ENCODE measurements around the gene CHN1.

Gene CHN1

GRCh38 chr2:175003875-175004729 is 1.1 kb downstream of the CHN1 start:
- Histone ChIP-seq H3K27ac (ENCODE audit: low read depth, low read length) (peak overlapping the region; percentile 34), H3K36me3 (ENCODE audit: control insufficient read depth in 5 of 5, insufficient read depth in 5 of 5, low read length in 5 of 5) (no peaks in the 10 kb centered on the region), H3K9ac (ENCODE audit: low read length in 5 of 5) (peak overlapping the region in 1 of 5 donors; percentile 11), H3K4me3 (ENCODE audit: low read depth in 1 of 5, low read length in 5 of 5) (peak overlapping the region in 4 of 5 donors; percentile 35 to 80 (median 66)), H3K4me1 (ENCODE audit: control insufficient read depth in 5 of 5, insufficient read depth in 5 of 5, low read length in 5 of 5) (peaks cover 0 to 18% (median 14%) of the 10 kb centered on the region in 5 donors), H3K9me3 (ENCODE audit: control insufficient read depth in 5 of 5, low read length in 5 of 5) (no peaks in the 10 kb centered on the region), H3K27me3 (ENCODE audit: control insufficient read depth in 5 of 5, insufficient read depth in 4 of 5, low read length in 5 of 5) (peaks cover 0 to 18% (median 0%) of the 10 kb centered on the region in 5 donors)

- Histone ChIP-seq H3K27me3 (ENCODE audit: control insufficient read depth in 5 of 5, insufficient read depth in 4 of 5, low read length in 5 of 5) (peaks cover 0 to 16% (median 0%) of the 10 kb centered on the region in 5 donors), H3K4me1 (ENCODE audit: control insufficient read depth in 5 of 5, insufficient read depth in 5 of 5, low read length in 5 of 5) (peaks cover 0 to 20% (median 16%) of the 10 kb centered on the region in 5 donors), H3K9ac (ENCODE audit: low read length in 5 of 5) (no peak overlapping the region), H3K27ac (ENCODE audit: low read depth, low read length) (no peak overlapping the region), H3K36me3 (ENCODE audit: control insufficient read depth in 5 of 5, insufficient read depth in 5 of 5, low read length in 5 of 5) (no peaks in the 10 kb centered on the region), H3K4me3 (ENCODE audit: low read depth in 1 of 5, low read length in 5 of 5) (no peak overlapping the region), H3K9me3 (ENCODE audit: control insufficient read depth in 5 of 5, low read length in 5 of 5) (no peaks in the 10 kb centered on the region)
Measured at GRCh38 chr2:175002547-175003274, 2.5 kb downstream of the CHN1 start.

GRCh38 chr2:175001566-175001965 is 3.6 kb downstream of the CHN1 start:
- H3K9me3 ChIP-seq (ENCODE audit: control insufficient read depth in 5 of 5, low read length in 5 of 5), result no peaks in the 10 kb centered on the region
- no peak overlapping the region for H3K27ac ChIP-seq (ENCODE audit: low read depth, low read length)
- H3K9ac ChIP-seq (ENCODE audit: low read length in 5 of 5), result no peak overlapping the region
- no peak overlapping the region for H3K4me3 ChIP-seq (ENCODE audit: low read depth in 1 of 5, low read length in 5 of 5)
- no peaks in the 10 kb centered on the region for H3K36me3 ChIP-seq (ENCODE audit: control insufficient read depth in 5 of 5, insufficient read depth in 5 of 5, low read length in 5 of 5)
- H3K27me3 ChIP-seq (ENCODE audit: control insufficient read depth in 5 of 5, insufficient read depth in 4 of 5, low read length in 5 of 5), result peaks cover 0 to 12% (median 0%) of the 10 kb centered on the region in 5 donors
- H3K4me1 ChIP-seq (ENCODE audit: control insufficient read depth in 5 of 5, insufficient read depth in 5 of 5, low read length in 5 of 5), result peaks cover 0 to 22% (median 15%) of the 10 kb centered on the region in 5 donors

- Histone ChIP-seq H3K36me3 (ENCODE audit: control insufficient read depth in 5 of 5, insufficient read depth in 5 of 5, low read length in 5 of 5) (no peaks in the 10 kb centered on the region), H3K27me3 (ENCODE audit: control insufficient read depth in 5 of 5, insufficient read depth in 4 of 5, low read length in 5 of 5) (peaks cover 0 to 6% (median 0%) of the 10 kb centered on the region in 5 donors), H3K4me1 (ENCODE audit: control insufficient read depth in 5 of 5, insufficient read depth in 5 of 5, low read length in 5 of 5) (peaks cover 0 to 8% (median 0%) of the 10 kb centered on the region in 5 donors), H3K9ac (ENCODE audit: low read length in 5 of 5) (no peak overlapping the region), H3K27ac (ENCODE audit: low read depth, low read length) (no peak overlapping the region), H3K9me3 (ENCODE audit: control insufficient read depth in 5 of 5, low read length in 5 of 5) (no peaks in the 10 kb centered on the region), H3K4me3 (ENCODE audit: low read depth in 1 of 5, low read length in 5 of 5) (no peak overlapping the region)
Measured at GRCh38 chr2:174997110-174997509, 8.1 kb downstream of the CHN1 start.

GRCh38 chr2:174996622-174997021 is 8.6 kb downstream of the CHN1 start:
- Histone ChIP-seq H3K4me3 (ENCODE audit: low read depth in 1 of 5, low read length in 5 of 5) (no peak overlapping the region), H3K36me3 (ENCODE audit: control insufficient read depth in 5 of 5, insufficient read depth in 5 of 5, low read length in 5 of 5) (no peaks in the 10 kb centered on the region), H3K4me1 (ENCODE audit: control insufficient read depth in 5 of 5, insufficient read depth in 5 of 5, low read length in 5 of 5) (peaks cover 0 to 8% (median 0%) of the 10 kb centered on the region in 5 donors), H3K9me3 (ENCODE audit: control insufficient read depth in 5 of 5, low read length in 5 of 5) (no peaks in the 10 kb centered on the region), H3K27ac (ENCODE audit: low read depth, low read length) (no peak overlapping the region), H3K27me3 (ENCODE audit: control insufficient read depth in 5 of 5, insufficient read depth in 4 of 5, low read length in 5 of 5) (peaks cover 0 to 4% (median 0%) of the 10 kb centered on the region in 5 donors), H3K9ac (ENCODE audit: low read length in 5 of 5) (no peak overlapping the region)

- Histone ChIP-seq H3K36me3 (ENCODE audit: control insufficient read depth in 5 of 5, insufficient read depth in 5 of 5, low read length in 5 of 5) (no peaks in the 10 kb centered on the region), H3K4me1 (ENCODE audit: control insufficient read depth in 5 of 5, insufficient read depth in 5 of 5, low read length in 5 of 5) (peaks cover 0 to 8% (median 0%) of the 10 kb centered on the region in 5 donors), H3K9me3 (ENCODE audit: control insufficient read depth in 5 of 5, low read length in 5 of 5) (no peaks in the 10 kb centered on the region), H3K9ac (ENCODE audit: low read length in 5 of 5) (no peak overlapping the region), H3K4me3 (ENCODE audit: low read depth in 1 of 5, low read length in 5 of 5) (no peak overlapping the region), H3K27me3 (ENCODE audit: control insufficient read depth in 5 of 5, insufficient read depth in 4 of 5, low read length in 5 of 5) (no peaks in the 10 kb centered on the region), H3K27ac (ENCODE audit: low read depth, low read length) (no peak overlapping the region)
Measured at GRCh38 chr2:174994381-174994780, 10.8 kb downstream of the CHN1 start.

- H3K9ac ChIP-seq (ENCODE audit: low read length in 5 of 5), result no peak overlapping the region
Measured at GRCh38 chr2:174992886-174993285, 12.3 kb downstream of the CHN1 start.

GRCh38 chr2:174985614-174986013 is 19.6 kb downstream of the CHN1 start:
- H3K27ac ChIP-seq (ENCODE audit: low read depth, low read length), result no peak overlapping the region
- no peaks in the 10 kb centered on the region for H3K36me3 ChIP-seq (ENCODE audit: control insufficient read depth in 5 of 5, insufficient read depth in 5 of 5, low read length in 5 of 5)
- no peaks in the 10 kb centered on the region for H3K4me1 ChIP-seq (ENCODE audit: control insufficient read depth in 5 of 5, insufficient read depth in 5 of 5, low read length in 5 of 5)
- no peaks in the 10 kb centered on the region for H3K9me3 ChIP-seq (ENCODE audit: control insufficient read depth in 5 of 5, low read length in 5 of 5)
- no peak overlapping the region for H3K9ac ChIP-seq (ENCODE audit: low read length in 5 of 5)
- no peak overlapping the region for H3K4me3 ChIP-seq (ENCODE audit: low read depth in 1 of 5, low read length in 5 of 5)
- no peaks in the 10 kb centered on the region for H3K27me3 ChIP-seq (ENCODE audit: control insufficient read depth in 5 of 5, insufficient read depth in 4 of 5, low read length in 5 of 5)

More at GRCh38 chr2:174992886-174993285, 12.3 kb downstream of the CHN1 start:
- H3K4me1 ChIP-seq (ENCODE audit: control insufficient read depth in 5 of 5, insufficient read depth in 5 of 5, low read length in 5 of 5), result peaks cover 0 to 3% (median 0%) of the 10 kb centered on the region in 5 donors
- no peaks in the 10 kb centered on the region for H3K9me3 ChIP-seq (ENCODE audit: control insufficient read depth in 5 of 5, low read length in 5 of 5)
- H3K36me3 ChIP-seq (ENCODE audit: control insufficient read depth in 5 of 5, insufficient read depth in 5 of 5, low read length in 5 of 5), result no peaks in the 10 kb centered on the region
- H3K27ac ChIP-seq (ENCODE audit: low read depth, low read length), result no peak overlapping the region
- H3K27me3 ChIP-seq (ENCODE audit: control insufficient read depth in 5 of 5, insufficient read depth in 4 of 5, low read length in 5 of 5), result no peaks in the 10 kb centered on the region
- no peak overlapping the region for H3K4me3 ChIP-seq (ENCODE audit: low read depth in 1 of 5, low read length in 5 of 5)

GRCh38 chr2:174984561-174984960 is 20.6 kb downstream of the CHN1 start:
- no peak overlapping the region for H3K27ac ChIP-seq (ENCODE audit: low read depth, low read length)
- no peak overlapping the region for H3K4me3 ChIP-seq (ENCODE audit: low read depth in 1 of 5, low read length in 5 of 5)
- H3K27me3 ChIP-seq (ENCODE audit: control insufficient read depth in 5 of 5, insufficient read depth in 4 of 5, low read length in 5 of 5), result no peaks in the 10 kb centered on the region
- H3K9ac ChIP-seq (ENCODE audit: low read length in 5 of 5), result no peak overlapping the region
- no peaks in the 10 kb centered on the region for H3K9me3 ChIP-seq (ENCODE audit: control insufficient read depth in 5 of 5, low read length in 5 of 5)
- no peaks in the 10 kb centered on the region for H3K36me3 ChIP-seq (ENCODE audit: control insufficient read depth in 5 of 5, insufficient read depth in 5 of 5, low read length in 5 of 5)
- H3K4me1 ChIP-seq (ENCODE audit: control insufficient read depth in 5 of 5, insufficient read depth in 5 of 5, low read length in 5 of 5), result peaks cover 0 to 5% (median 0%) of the 10 kb centered on the region in 5 donors

- Histone ChIP-seq H3K4me1 (ENCODE audit: control insufficient read depth in 5 of 5, insufficient read depth in 5 of 5, low read length in 5 of 5) (peaks cover 0 to 5% (median 0%) of the 10 kb centered on the region in 5 donors), H3K36me3 (ENCODE audit: control insufficient read depth in 5 of 5, insufficient read depth in 5 of 5, low read length in 5 of 5) (no peaks in the 10 kb centered on the region), H3K4me3 (ENCODE audit: low read depth in 1 of 5, low read length in 5 of 5) (no peak overlapping the region), H3K27me3 (ENCODE audit: control insufficient read depth in 5 of 5, insufficient read depth in 4 of 5, low read length in 5 of 5) (no peaks in the 10 kb centered on the region), H3K27ac (ENCODE audit: low read depth, low read length) (no peak overlapping the region), H3K9ac (ENCODE audit: low read length in 5 of 5) (no peak overlapping the region), H3K9me3 (ENCODE audit: control insufficient read depth in 5 of 5, low read length in 5 of 5) (no peaks in the 10 kb centered on the region)
Measured at GRCh38 chr2:174981331-174981730, 23.9 kb downstream of the CHN1 start.
